Right lobe of liver (tissue), 6 donors: ENCODE data around the gene SLC10A1. TPM values are rescaled to one million over a fixed set of nuclear protein-coding genes. Genes with fewer than 3 reads are reported as not detected.
A peak's percentile ranks its signal among the peaks of the same experiment; 100 is the strongest.
"Not testable (repeated sequence)": the region's sequence is repeated elsewhere in the genome, so short reads cannot be mapped to it uniquely, and the experiment has no call there.

Experiments used
- ATAC-seq, 4 donors: fragments of 200-7000 bp; cut with Tn5 transposase; one replicate each; pipeline ENCODE4 v1.9.1; 2020; ENCODE audit warnings: mild to moderate bottlenecking in 4 of 4, moderate library complexity in 4 of 4
- DNase-seq, 3 donors: peaks; one replicate each; pipeline ENCODE4 v3.0.0-alpha.2; 2020
- H3K27ac ChIP-seq, 3 donors: fragments of 200-600 bp; one replicate each; pipeline ENCODE4 v1.8.0; 2022
- H3K27me3 ChIP-seq, 2 donors: fragments of 200-600 bp; one replicate each; pipeline ENCODE4 v1.8.0; 2022
- H3K36me3 ChIP-seq, 4 donors: fragments of 200-600 bp; sonication (generic) in 1 of 4; one replicate each; pipeline versions ENCODE4 v1.5.1 to v1.8.0; 2017 to 2022; ENCODE audit warnings: control low read depth in 1 of 4
- H3K4me1 ChIP-seq, 4 donors: fragments of 200-600 bp; sonication (generic) in 1 of 4; one replicate each; pipeline versions ENCODE4 v1.5.1 to v1.8.0; 2017 to 2022; ENCODE audit warnings: control low read depth in 1 of 4
- H3K4me3 ChIP-seq, 3 donors: fragments of 200-600 bp; one replicate each; pipeline ENCODE4 v1.8.0; 2022
- H3K9me3 ChIP-seq, 4 donors: fragments of 200-600 bp; sonication (generic) in 1 of 4; one replicate each; pipeline versions ENCODE4 v1.5.1 to v1.8.0; 2017 to 2022; ENCODE audit warnings: control low read depth in 1 of 4
- POLR2A ChIP-seq: fragments of 450-650 bp; IDR thresholded peaks from one replicate; pipeline ENCODE4 v1.6.1; 2017; ENCODE audit warnings: antibody characterized with exemption, mild to moderate bottlenecking
- WGBS: methylation state at CpG from one replicate; pipeline ENCODE4 v1.1.6; 2018; ENCODE audit warnings: low coverage, low lambda C conversion rate; ENCODE audit not compliant: insufficient coverage; ENCODE audit errors: missing lambda C conversion rate; 5-methylcytosine and 5-hydroxymethylcytosine counted together
- intact Hi-C, 2 donors: fragments of 100-400 bp; cut with DNase I; formaldehyde crosslinking; loops; one replicate each; pipeline versions ENCODE4 v1.11.2 to v1.14.1; 2022
- total RNA-seq, 6 experiments: library from RNA; depleted of rRNA in 2 of 6; stranded (reverse); fragments of >200 nt in 2 of 6; fragmentation: NEBNext Ultra II Directional in 3 of 6; extraction: Animal tissue kit (Norgen Biotek cat#: 25700) in 3 of 6; gene quantifications; one replicate each; pipeline versions ENCODE4 v1.1.0 to v1.2.4, GENCODE V29; 2016 to 2023
- TF ChIP-seq, protein P1 (sequence below), 4 donors: fragments of 200-600 bp in 3 of 4; fragments of 450-650 bp in 1 of 4; IDR thresholded peaks; one replicate each; pipeline versions ENCODE4 v1.5.1 to v1.8.0; 2016 to 2022; ENCODE audit warnings: antibody characterized with exemption in 4 of 4, mild to moderate bottlenecking in 2 of 4
- donor health status: DM: no; HTN: yes; CAD: no.
- donor health status: DM: no; HTN: no; CAD: no.
- donor health status: DM: no; HTN: no; CAD: no.
- donor health status: DM: no; HTN: yes; CAD: no.
- donor health status: DM: no; HTN: yes; CAD: no.

SLC10A1 gene
- total RNA-seq, 6 experiments from 2014 or later = 61.5 to 260 (median 105) TPM

GRCh38 chr14:69749956-69750355 lies 47.1 kb downstream of the SLC10A1 start:
- Histone ChIP-seq H3K36me3 (no peaks in the 10 kb centered on the region), H3K27me3 (no peaks in the 10 kb centered on the region), H3K27ac (peak overlapping the region in 2 of 3 donors; percentile 34 to 50), H3K4me1 (peaks cover 0 to 15% (median 3%) of the 10 kb centered on the region in 4 donors), H3K4me3 (no peak overlapping the region), H3K9me3 (no peaks in the 10 kb centered on the region)
- intact Hi-C loops = no loop called here
- TF ChIP-seq, protein P1, sequence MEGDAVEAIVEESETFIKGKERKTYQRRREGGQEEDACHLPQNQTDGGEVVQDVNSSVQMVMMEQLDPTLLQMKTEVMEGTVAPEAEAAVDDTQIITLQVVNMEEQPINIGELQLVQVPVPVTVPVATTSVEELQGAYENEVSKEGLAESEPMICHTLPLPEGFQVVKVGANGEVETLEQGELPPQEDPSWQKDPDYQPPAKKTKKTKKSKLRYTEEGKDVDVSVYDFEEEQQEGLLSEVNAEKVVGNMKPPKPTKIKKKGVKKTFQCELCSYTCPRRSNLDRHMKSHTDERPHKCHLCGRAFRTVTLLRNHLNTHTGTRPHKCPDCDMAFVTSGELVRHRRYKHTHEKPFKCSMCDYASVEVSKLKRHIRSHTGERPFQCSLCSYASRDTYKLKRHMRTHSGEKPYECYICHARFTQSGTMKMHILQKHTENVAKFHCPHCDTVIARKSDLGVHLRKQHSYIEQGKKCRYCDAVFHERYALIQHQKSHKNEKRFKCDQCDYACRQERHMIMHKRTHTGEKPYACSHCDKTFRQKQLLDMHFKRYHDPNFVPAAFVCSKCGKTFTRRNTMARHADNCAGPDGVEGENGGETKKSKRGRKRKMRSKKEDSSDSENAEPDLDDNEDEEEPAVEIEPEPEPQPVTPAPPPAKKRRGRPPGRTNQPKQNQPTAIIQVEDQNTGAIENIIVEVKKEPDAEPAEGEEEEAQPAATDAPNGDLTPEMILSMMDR (IDR thresholded peaks at IDR 0.05) = no peak
- TF ChIP-seq POLR2A = no peak
- DNase-seq (no peak), ATAC-seq (peak; percentile 96 to 97 (median 97))
- 50% methylated on average over 1 of the region's 1 CpG for WGBS

- WGBS = 62% methylated on average over 1 of the region's 1 CpG
- peak; percentile 71 to 97 (median 78) for ATAC-seq
These were observed 56.0 kb downstream of the SLC10A1 start for GRCh38 chr14:69741055-69741454.

DNA sequence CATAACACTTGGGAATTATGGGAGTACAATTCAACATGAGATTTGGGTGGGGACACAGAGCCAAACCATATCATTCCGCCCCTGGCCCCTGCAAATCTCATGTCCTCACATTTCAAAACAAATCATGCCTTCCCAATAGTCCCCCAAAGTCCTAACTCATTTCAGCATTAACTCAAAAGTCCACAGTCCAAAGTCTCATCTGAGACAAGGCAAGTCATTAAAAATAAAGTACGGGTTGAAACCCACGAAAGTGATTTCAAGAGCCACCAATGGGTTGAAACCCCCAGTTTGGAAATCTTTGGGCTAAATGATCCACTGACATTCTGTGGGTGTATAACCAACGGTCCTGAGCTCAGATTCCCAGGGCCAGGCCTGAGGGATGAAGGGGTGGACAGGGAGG lies 60.6 kb downstream of the SLC10A1 start:
- H3K27ac ChIP-seq, H3K36me3 ChIP-seq, ATAC-seq, H3K4me1 ChIP-seq, H3K27me3 ChIP-seq, H3K4me3 ChIP-seq, DNase-seq, intact Hi-C loops, H3K9me3 ChIP-seq: not testable (repeated sequence)
- 46% methylated on average over 3 of the region's 4 CpGs for WGBS

More at GRCh38 chr14:69741055-69741454, 56.0 kb downstream of the SLC10A1 start:
- Histone ChIP-seq H3K27ac (peak overlapping the region in 2 of 3 donors; percentile 3 to 69), H3K9me3 (no peaks in the 10 kb centered on the region), H3K36me3 (no peaks in the 10 kb centered on the region), H3K4me3 (no peak overlapping the region), H3K4me1 (peaks cover 0 to 11% (median 0%) of the 10 kb centered on the region in 4 donors), H3K27me3 (no peaks in the 10 kb centered on the region)
- no peak for TF ChIP-seq POLR2A
- TF ChIP-seq, protein P1 (IDR thresholded peaks at IDR 0.05) = no peak
- no peak for DNase-seq
- intact Hi-C loops = no loop called here

DNA sequence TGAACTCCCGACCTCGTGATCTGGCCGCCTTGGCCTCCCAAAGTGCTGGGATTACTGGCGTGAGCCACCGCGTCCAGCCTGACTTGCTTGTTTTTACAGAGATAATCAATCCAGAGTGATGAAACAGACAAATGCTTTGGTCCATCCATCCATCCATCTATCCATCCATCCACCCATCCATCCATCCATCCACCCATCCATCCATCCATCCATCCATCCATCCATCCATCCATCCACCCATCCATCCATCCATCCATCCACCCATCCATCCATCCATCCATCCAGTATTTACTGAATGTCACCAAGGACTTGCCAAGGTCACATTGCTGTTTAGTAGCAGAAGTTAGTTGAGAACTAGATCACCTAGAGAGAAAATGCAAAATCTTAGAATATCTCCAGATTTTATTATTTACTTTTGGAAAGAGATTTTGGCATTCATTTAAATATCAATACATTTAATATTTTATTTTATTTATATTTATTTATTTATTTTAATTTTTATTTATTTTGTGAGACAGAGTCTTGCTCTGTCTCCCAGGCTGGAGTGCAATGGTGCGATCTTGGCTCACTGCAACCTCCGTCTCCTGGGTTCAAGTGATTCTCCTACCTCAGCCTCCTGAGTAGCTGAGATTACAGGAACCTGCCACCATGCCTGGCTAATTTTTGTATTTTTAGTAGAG lies 65.0 kb downstream of the SLC10A1 start:
- H3K4me1 ChIP-seq, H3K36me3 ChIP-seq, intact Hi-C loops, H3K27me3 ChIP-seq, H3K4me3 ChIP-seq, ATAC-seq, H3K9me3 ChIP-seq, H3K27ac ChIP-seq, DNase-seq: not testable (repeated sequence)
- WGBS = 34% methylated on average over 8 of the region's 8 CpGs

DNA sequence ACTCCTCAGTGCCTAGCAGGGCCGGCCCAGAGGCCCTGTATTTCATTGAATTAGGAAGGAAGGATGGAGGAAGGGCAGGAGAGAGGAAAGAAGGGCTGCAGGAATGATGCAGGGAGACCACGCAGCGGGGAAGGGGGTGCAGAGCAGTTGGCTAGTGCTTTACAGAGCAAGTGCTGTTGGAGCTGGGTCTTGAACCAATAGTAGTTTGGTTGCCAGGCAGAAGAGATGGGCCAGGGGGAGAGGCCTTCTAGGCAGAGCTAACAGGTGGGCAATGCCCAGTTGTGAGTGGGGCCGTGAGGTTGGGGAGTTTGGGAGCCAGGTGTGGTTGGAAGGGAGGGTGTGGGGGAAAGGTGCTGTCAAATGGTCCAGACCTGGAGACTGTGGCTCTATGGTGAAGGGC lies 69.2 kb downstream of the SLC10A1 start:
- H3K9me3 ChIP-seq = no peaks in the 10 kb centered on the region
- TF ChIP-seq POLR2A = no peak
- TF ChIP-seq, protein P1 (IDR thresholded peaks at IDR 0.05) = no peak
- no peak overlapping the region for H3K4me3 ChIP-seq

More for the DNA sequence above, 69.2 kb downstream of the SLC10A1 start:
- peaks cover 0 to 5% (median 0%) of the 10 kb centered on the region in 4 donors for H3K4me1 ChIP-seq
- ATAC-seq (no peak), DNase-seq (no peak)
- H3K36me3 ChIP-seq = no peaks in the 10 kb centered on the region
- WGBS = 68% methylated on average over 4 of the region's 4 CpGs
- H3K27me3 ChIP-seq = no peaks in the 10 kb centered on the region
- no peak overlapping the region for H3K27ac ChIP-seq
- intact Hi-C loops = loop anchor here (5.0 to 10.0 kb wide), 3 partner anchors 126 to 143 kb away; no protein-coding TSS in a partner anchor
